Fibroblast of villous mesenchyme (primary cell): Measurements from ENCODE around the gene ZNF277. TPM values are rescaled to one million over a fixed set of nuclear protein-coding genes. Genes with fewer than 3 reads are reported as not detected.

Experiments
- DNase-seq: peaks from one replicate; pipeline ENCODE4 v3.0.0-alpha.2; 2010; ENCODE audit warnings: low read depth
- H3K4me3 ChIP-seq: 2 replicates; pipeline ENCODE4 v1.5.1; 2011; ENCODE audit warnings: low read depth, mild to moderate bottlenecking, low read length
- CTCF ChIP-seq: IDR thresholded peaks from 2 replicates; pipeline ENCODE4 v1.5.1; 2012; ENCODE audit warnings: low read depth, mild to moderate bottlenecking, low read length; ENCODE audit not compliant: insufficient read depth
- total RNA-seq: library from RNA; depleted of rRNA; stranded (reverse); fragments of >200 nt; gene quantifications from 2 replicates; pipeline ENCODE4 v1.2.3, GENCODE V29; 2012

Gene ZNF277
- total RNA-seq, 1 donor, result 29.8 TPM

GRCh38 chr7:112377593-112377992 is 171.1 kb downstream of the ZNF277 start:
- peak; percentile 24 for DNase-seq
- H3K4me3 ChIP-seq, result no peak overlapping the region
- TF ChIP-seq CTCF, result no peak

GRCh38 chr7:112381311-112382091 is 175.0 kb downstream of the ZNF277 start:
- no peak overlapping the region for H3K4me3 ChIP-seq
- TF ChIP-seq CTCF, result no peak
- DNase-seq, result peak; percentile 35

- no peak overlapping the region for H3K4me3 ChIP-seq
- peak; percentile 20 for DNase-seq
- peak; percentile 20 for TF ChIP-seq CTCF
These were observed 177.3 kb downstream of the ZNF277 start for GRCh38 chr7:112383671-112384417.

GRCh38 chr7:112385516-112385915 is 179.0 kb downstream of the ZNF277 start:
- no peak overlapping the region for H3K4me3 ChIP-seq
- no peak for TF ChIP-seq CTCF
- no peak for DNase-seq

- TF ChIP-seq CTCF, result no peak
- DNase-seq, result no peak
- H3K4me3 ChIP-seq, result no peak overlapping the region
These were observed 180.1 kb downstream of the ZNF277 start for GRCh38 chr7:112386619-112387018.

- no peak for DNase-seq
- no peak for TF ChIP-seq CTCF
- no peak overlapping the region for H3K4me3 ChIP-seq
These were observed 183.7 kb downstream of the ZNF277 start for GRCh38 chr7:112390167-112390566.

- peak; percentile 29 for DNase-seq
- peak overlapping the region; percentile 59 for H3K4me3 ChIP-seq
These were observed 184.8 kb downstream of the ZNF277 start for GRCh38 chr7:112391079-112391821.

GRCh38 chr7:112391841-112392286 is 185.4 kb downstream of the ZNF277 start:
- peak; percentile 49 for DNase-seq

More at GRCh38 chr7:112391841-112392286, 185.4 kb downstream of the ZNF277 start:
- H3K4me3 ChIP-seq, result peak overlapping the region; percentile 59
